ENCODE results near the gene SCGB3A1.

DNA sequence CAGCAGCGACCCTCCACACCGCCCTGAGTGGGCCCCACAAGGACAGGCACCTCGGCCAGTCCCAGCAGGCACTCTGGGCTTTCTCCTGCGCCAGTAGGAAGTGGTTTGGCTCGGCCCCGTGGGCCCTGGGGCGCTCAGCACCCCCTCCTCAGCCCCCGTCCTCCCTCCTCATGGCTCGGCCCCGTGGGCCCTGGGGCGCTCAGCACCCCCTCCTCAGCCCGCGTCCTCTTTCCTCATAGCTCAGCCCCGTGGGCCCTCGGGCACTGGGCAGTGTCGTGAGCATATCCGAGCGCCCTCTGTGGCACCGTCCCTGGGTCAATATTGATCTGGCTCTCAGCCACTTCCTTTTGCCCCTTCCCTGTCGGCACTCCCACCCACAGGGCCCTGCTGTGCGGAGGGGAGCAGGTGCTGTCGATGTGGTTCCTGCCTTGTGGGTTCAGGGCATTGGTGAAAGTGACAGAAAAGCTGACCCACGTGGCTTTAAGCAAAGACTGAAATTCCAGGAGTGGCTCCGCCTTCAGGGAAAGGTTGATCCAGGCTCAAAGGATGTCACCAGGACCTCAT is 5.5 kb upstream of the SCGB3A1 start:
- TF ChIP-seq, protein P1, sequence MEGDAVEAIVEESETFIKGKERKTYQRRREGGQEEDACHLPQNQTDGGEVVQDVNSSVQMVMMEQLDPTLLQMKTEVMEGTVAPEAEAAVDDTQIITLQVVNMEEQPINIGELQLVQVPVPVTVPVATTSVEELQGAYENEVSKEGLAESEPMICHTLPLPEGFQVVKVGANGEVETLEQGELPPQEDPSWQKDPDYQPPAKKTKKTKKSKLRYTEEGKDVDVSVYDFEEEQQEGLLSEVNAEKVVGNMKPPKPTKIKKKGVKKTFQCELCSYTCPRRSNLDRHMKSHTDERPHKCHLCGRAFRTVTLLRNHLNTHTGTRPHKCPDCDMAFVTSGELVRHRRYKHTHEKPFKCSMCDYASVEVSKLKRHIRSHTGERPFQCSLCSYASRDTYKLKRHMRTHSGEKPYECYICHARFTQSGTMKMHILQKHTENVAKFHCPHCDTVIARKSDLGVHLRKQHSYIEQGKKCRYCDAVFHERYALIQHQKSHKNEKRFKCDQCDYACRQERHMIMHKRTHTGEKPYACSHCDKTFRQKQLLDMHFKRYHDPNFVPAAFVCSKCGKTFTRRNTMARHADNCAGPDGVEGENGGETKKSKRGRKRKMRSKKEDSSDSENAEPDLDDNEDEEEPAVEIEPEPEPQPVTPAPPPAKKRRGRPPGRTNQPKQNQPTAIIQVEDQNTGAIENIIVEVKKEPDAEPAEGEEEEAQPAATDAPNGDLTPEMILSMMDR (IDR thresholded peaks at IDR 0.05 in 4 of 5, conservative IDR thresholded peaks at IDR 0.05 in 1 of 5), result no peak
- no peak for TF ChIP-seq POLR2A (IDR thresholded peaks at IDR 0.05)
